ENCODE data around the gene APOH. TPM values are rescaled to one million over a fixed set of nuclear protein-coding genes. Genes with fewer than 3 reads are reported as not detected.

APOH gene
- total RNA-seq, 1 experiment from 2014 or later: 1.2 TPM

DNA sequence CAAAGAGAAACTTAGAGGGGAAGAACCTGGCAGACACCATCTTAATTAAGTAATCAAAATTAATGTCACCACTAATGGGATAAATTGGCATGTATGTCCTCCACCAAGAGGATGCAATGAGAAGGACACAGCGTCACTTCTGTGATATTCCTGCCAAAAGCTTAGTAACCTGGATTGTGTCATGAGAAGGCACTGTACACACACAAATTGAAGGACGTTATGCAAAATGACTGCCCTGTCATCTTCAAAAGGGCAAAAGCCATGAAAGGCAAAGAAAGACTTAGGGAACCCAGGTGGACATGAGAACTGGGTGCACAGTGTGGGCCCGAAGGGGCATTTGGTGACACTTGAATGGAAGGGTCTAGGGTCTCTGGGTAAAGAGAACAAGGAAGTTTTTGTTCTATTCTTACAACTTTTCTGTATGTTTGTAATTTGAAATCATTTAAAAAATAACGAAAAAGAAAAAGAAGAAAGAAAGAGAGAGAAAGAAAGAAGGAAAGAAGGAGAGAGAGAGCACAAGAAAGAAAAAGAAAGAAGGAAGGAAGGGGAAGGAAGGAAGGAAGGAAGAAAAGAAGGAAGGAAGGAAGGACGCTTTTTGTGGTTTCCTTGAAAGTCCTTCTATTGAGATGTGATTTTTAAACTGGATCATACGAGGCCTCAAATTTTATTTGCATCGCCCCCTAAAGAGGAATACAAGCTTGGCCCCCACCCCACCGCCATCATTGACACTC lies 4.0 kb upstream of the APOH start:
- Histone ChIP-seq H3K9me3 (ENCODE audit: control insufficient read depth, insufficient read depth, low read depth, low read length) (no peaks in the 10 kb centered on the region), H3K4me3 (ENCODE audit: low read depth in 2 of 2, low read length in 2 of 2) (no peak overlapping the region), H3K4me1 (ENCODE audit: control insufficient read depth, insufficient read depth, low read length) (no peaks in the 10 kb centered on the region), H3K27me3 (ENCODE audit: control insufficient read depth, insufficient read depth, low read length) (no peaks in the 10 kb centered on the region), H3K36me3 (ENCODE audit: control insufficient read depth, insufficient read depth, low read length) (no peaks in the 10 kb centered on the region), H3K27ac (ENCODE audit: low read length) (no peak overlapping the region)
- CTCF ChIA-PET: no interaction called here
- DNase-seq (ENCODE audit: low read depth, low spot score): no peak
- in situ Hi-C loops (cut with HindIII; ENCODE audit: low pct_unique_long_range_greater_than_20kb, low sequenced_read_pairs): no loop called here
- BruUV-seq (replicated peaks): no TSS peak
- no peak for ATAC-seq
- POLR2A ChIA-PET: no interaction called here
- intact Hi-C loops (cut with micrococcal nuclease; ENCODE audit: unreplicated experiment): no loop called here
- TF ChIP-seq, protein P1, sequence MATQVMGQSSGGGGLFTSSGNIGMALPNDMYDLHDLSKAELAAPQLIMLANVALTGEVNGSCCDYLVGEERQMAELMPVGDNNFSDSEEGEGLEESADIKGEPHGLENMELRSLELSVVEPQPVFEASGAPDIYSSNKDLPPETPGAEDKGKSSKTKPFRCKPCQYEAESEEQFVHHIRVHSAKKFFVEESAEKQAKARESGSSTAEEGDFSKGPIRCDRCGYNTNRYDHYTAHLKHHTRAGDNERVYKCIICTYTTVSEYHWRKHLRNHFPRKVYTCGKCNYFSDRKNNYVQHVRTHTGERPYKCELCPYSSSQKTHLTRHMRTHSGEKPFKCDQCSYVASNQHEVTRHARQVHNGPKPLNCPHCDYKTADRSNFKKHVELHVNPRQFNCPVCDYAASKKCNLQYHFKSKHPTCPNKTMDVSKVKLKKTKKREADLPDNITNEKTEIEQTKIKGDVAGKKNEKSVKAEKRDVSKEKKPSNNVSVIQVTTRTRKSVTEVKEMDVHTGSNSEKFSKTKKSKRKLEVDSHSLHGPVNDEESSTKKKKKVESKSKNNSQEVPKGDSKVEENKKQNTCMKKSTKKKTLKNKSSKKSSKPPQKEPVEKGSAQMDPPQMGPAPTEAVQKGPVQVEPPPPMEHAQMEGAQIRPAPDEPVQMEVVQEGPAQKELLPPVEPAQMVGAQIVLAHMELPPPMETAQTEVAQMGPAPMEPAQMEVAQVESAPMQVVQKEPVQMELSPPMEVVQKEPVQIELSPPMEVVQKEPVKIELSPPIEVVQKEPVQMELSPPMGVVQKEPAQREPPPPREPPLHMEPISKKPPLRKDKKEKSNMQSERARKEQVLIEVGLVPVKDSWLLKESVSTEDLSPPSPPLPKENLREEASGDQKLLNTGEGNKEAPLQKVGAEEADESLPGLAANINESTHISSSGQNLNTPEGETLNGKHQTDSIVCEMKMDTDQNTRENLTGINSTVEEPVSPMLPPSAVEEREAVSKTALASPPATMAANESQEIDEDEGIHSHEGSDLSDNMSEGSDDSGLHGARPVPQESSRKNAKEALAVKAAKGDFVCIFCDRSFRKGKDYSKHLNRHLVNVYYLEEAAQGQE (IDR thresholded peaks at IDR 0.05; ENCODE audit: insufficient read depth in 1 of 2, low read depth in 2 of 2, low read length in 1 of 2): no peak
- TF ChIP-seq CTCF (IDR thresholded peaks at IDR 0.05) (no peak), SIN3A (IDR thresholded peaks at IDR 0.05; ENCODE audit: borderline replicate concordance, insufficient read depth, low read depth, low read length) (no peak), TCF7L2 (IDR thresholded peaks at IDR 0.05; ENCODE audit: low read depth, low read length) (no peak), POLR2AphosphoS5 (IDR thresholded peaks at IDR 0.05; ENCODE audit: low read depth, low read length) (no peak)

DNA sequence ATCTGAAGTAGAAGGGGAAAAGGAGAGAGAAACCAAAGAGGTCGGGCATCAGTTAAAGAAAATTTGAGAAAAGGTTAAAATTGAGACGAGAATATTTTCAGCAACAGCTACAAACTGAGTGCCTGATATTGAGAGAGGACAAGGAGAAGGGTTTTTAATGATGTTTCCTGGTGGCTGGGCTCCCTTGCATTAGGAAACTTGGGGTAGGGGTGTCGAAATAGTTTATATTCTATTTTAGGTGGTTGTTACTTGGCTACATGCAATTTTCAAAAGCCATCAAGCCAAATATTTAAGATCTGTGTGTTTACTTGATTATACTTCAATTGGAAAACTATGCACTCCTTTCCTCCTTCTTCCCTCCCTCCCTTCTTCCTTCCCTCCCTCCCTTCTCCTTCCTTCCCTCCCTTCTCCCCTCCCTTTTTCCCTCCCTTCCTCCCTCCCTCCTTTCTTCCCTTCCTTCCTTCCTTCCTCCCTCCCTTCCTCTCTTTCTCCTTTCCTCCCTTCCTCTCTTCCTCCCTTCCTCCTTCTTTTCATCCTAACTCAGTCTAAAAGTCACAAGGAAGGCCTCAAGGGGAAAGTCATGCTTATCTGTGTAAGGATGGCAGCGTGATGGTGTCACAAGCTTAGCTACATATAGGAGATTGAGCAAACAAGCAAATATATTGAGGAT lies 1.8 kb upstream of the APOH start:
- in situ Hi-C loops (cut with HindIII; ENCODE audit: low pct_unique_long_range_greater_than_20kb, low sequenced_read_pairs): no loop called here
- POLR2A ChIA-PET: no interaction called here
- no peak overlapping the region for H3K4me3 ChIP-seq (ENCODE audit: low read depth in 2 of 2, low read length in 2 of 2)
- no peaks in the 10 kb centered on the region for H3K36me3 ChIP-seq (ENCODE audit: control insufficient read depth, insufficient read depth, low read length)
- no peaks in the 10 kb centered on the region for H3K9me3 ChIP-seq (ENCODE audit: control insufficient read depth, insufficient read depth, low read depth, low read length)
- no TSS peak for BruUV-seq (replicated peaks)
- no peak for TF ChIP-seq POLR2AphosphoS5 (IDR thresholded peaks at IDR 0.05; ENCODE audit: low read depth, low read length)
- no peak for TF ChIP-seq SIN3A (IDR thresholded peaks at IDR 0.05; ENCODE audit: borderline replicate concordance, insufficient read depth, low read depth, low read length)
- TF ChIP-seq, protein P1 (IDR thresholded peaks at IDR 0.05; ENCODE audit: insufficient read depth in 1 of 2, low read depth in 2 of 2, low read length in 1 of 2): no peak
- H3K4me1 ChIP-seq (ENCODE audit: control insufficient read depth, insufficient read depth, low read length): no peaks in the 10 kb centered on the region
- no peak for ATAC-seq
- no peaks in the 10 kb centered on the region for H3K27me3 ChIP-seq (ENCODE audit: control insufficient read depth, insufficient read depth, low read length)
- CTCF ChIA-PET: no interaction called here
- no peak for DNase-seq (ENCODE audit: low read depth, low spot score)
- intact Hi-C loops (cut with micrococcal nuclease; ENCODE audit: unreplicated experiment): no loop called here
- no peak overlapping the region for H3K27ac ChIP-seq (ENCODE audit: low read length)
